GM08714 (cell line): ENCODE data around the gene SAPCD2.
"Not testable (repeated sequence)": the region's sequence is repeated elsewhere in the genome, so short reads cannot be mapped to it uniquely, and the experiment has no call there.

Experiments
- H3K4me3 ChIP-seq: fragments of 200-500 bp; sonication (Bioruptor generic); 2 replicates; pipeline ENCODE4 v1.5.1; 2014; ENCODE audit warnings: mild to moderate bottlenecking, low read length, inconsistent platforms
- ZNF274 ChIP-seq: IDR thresholded peaks from 2 replicates; pipeline ENCODE4 v1.6.1; 2012; ENCODE audit warnings: mild to moderate bottlenecking, low read depth, low read length

SAPCD2 gene

DNA sequence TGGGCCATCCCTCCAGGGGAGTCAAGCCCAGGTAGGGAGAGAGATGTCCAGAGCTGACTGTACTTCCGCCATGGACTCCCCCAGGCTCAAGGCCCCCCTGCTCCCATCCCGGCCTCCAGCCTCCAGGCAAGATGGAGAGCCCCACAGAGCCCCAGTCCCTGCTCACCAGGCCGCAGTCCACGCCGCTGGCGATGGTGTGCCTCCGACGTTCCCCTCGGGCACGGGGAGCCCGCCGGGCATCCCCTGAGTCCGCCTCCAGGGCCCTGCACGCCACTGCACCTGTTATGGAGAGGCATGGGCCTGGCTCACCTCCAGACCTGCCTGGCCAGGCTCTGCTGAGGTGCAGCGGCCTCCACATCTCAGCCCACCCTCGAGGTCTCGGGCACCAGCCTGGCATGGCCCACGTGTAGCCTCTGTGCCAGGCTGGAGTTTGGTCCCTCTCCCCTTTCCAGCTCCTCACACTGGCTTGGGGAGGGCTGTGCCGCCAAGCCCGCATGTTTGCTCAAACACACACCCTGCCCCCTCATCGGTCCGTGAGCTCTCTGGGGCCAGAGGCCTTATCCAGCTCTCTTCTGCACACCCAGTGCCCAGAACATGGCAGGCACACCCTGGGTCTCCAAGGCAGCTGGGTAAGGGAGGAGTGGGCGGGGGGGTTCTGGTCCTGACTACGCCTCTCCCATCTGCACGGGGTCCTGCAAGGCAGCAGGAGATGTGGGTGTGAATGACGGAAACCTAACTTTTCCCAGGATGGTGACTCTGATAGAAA is 4.1 kb downstream of the SAPCD2 start:
- H3K4me3 ChIP-seq, result no peak overlapping the region
- TF ChIP-seq ZNF274, result no peak

DNA sequence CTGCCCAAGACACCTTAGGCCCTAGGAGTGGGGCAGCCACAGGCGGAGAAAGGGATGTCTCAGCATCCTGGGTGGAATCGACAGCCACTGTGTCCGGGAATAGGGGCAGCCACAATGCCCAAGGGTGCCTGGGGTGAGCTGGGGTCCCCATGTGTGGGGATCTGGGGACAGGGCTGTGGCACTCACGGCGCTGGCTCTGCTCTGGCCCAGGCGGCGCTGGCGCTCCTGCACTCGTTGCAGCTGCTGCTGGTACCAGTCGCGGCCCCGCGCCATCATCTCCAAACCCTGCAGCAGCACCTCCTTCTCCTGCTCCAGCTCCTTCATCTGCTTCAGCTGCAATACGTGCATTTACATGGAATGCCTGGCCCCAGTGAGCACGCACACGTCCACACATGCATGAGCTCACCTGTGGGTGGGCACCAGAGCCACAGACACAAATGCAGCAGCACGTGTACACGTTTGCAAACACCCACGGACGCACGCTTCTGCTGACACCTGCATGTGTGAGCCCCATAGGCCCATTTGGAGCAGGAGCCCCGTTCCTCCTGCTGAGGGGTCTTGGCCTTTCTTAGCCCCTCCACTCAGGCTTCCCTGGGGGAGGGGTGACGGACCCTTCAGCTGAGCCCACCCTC is 4.9 kb downstream of the SAPCD2 start:
- no peak overlapping the region for H3K4me3 ChIP-seq
- no peak for TF ChIP-seq ZNF274

DNA sequence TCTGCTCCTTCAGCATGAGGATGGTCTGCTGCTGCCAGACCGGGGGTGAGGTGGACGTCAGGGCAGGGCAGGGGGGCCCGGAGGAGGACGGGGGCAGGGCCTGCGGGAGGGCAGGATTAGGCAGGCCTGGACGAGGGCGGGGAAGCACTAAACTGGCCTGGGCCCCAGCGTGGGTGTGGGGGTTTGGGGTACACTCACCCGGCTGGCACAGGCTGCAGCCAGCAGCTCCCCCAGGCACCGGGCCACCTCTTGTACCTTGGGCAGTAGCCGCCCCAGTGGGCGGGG is 5.5 kb downstream of the SAPCD2 start:
- H3K4me3 ChIP-seq, result no peak overlapping the region
- TF ChIP-seq ZNF274, result no peak

DNA sequence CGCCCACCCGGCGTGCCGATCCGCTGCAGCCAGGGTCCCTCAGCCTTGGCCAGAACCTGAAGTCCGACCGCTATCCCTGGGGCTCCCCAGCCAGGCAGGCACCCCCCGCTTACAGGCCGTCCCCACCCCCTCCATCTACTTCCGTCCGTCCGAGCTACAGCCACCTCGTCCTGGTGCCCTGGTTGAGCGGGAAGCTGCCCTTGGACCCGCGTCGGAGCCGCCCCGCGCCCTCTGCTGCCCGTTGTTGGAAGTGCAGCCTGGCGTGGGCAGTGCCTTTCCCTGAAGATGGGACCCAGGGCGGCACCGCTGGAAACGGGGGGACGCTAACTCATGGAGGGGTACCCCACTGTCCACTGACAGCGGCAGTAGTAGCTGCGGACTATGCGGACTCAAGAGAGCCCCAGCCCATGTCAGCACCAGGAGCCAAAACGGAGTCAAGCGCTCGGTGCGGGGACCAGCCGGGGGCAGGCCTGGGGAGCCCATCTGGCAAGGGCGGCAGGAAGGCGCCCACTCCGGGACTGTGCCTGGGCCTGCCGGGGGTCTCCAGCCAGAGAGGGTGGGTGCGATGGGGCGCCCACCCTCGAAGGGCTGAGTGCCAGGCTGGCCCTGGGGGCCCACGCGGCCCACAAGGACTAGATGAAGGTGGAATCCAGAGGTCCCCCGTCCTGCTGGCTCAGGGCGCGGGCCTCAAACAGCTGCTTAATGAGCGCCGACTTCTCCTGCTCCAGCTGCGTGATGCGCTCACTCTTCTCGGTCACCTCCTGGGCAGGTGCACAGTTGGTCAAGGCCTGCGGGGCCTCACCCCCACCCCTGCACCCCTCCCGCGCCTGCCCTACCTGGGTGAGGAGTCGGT is 6.1 kb downstream of the SAPCD2 start:
- no peak for TF ChIP-seq ZNF274
- H3K4me3 ChIP-seq, result no peak overlapping the region

DNA sequence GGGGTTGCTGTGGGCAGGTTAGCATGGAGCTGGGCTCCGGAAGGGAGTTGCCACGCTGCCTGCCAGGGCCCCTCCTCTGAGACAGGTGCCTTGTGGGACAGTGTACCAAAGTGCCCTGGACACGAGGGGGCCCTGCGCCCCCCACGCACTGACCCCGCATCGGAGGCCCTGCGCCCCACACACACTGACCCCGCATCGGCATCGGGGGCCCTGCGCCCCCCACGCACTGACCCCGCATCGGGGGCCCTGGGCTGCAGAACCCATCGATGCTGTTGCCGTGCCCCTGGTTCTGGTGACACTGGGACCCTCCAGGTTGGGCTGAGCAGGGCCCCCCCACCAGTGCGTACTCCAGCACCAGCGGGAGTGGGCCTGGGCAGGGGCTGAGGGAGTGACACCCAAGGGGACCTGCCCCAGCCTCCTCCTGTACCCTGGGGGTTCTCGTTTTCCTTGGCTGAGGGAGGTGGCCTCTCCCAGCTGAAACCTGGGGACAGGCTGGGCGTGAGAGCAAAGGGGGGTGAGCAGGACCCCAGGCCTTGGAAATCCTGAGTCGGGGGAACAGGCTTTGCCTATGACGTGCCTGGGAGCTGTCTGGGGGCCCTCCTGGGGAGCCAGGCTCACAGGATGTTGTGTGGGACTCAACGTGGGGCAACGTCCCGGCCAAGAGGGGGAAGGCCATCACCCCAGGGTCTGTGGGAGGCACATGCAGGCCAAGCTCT is 6.9 kb downstream of the SAPCD2 start:
- no peak for TF ChIP-seq ZNF274
- no peak overlapping the region for H3K4me3 ChIP-seq

DNA sequence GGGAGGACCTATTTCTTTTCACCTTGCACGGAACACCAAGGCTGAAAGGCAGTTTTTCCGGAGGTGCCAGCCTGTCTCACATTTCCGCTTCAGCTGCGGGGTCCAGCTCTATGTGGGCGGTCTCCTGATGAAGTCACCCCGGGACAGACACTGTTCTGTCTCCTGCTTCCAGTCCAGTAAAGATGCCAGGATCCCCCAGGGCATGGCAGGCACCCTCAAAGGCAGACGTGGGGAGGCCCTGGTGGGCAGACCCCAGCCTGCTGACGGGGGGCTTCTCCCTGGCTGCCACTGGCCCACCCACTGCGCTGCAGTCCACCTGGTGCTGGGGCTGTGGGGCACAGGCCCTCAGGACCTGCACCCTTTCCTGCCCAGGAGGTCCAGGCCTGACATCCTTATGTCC is 7.6 kb downstream of the SAPCD2 start:
- H3K4me3 ChIP-seq, result not testable (repeated sequence)

DNA sequence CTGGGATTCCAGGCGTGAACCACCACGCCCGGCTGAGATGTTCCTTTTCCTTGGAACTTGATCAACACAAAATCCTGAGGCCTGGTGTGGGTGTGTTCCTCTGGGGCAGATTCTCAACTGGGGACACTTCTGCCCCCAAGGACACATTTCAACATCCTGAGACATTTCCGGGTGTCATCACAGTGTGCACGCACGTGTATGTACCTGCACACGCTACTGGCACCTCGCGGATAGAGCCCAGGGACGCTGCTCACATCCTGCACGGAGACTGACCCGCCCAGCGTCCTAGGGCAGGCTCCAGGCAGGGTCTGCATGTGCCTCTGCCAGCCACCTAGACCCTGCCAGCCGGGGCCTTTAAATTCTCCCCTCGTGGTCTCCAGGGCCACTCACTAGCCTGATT is 8.0 kb downstream of the SAPCD2 start:
- no peak for TF ChIP-seq ZNF274
- no peak overlapping the region for H3K4me3 ChIP-seq

DNA sequence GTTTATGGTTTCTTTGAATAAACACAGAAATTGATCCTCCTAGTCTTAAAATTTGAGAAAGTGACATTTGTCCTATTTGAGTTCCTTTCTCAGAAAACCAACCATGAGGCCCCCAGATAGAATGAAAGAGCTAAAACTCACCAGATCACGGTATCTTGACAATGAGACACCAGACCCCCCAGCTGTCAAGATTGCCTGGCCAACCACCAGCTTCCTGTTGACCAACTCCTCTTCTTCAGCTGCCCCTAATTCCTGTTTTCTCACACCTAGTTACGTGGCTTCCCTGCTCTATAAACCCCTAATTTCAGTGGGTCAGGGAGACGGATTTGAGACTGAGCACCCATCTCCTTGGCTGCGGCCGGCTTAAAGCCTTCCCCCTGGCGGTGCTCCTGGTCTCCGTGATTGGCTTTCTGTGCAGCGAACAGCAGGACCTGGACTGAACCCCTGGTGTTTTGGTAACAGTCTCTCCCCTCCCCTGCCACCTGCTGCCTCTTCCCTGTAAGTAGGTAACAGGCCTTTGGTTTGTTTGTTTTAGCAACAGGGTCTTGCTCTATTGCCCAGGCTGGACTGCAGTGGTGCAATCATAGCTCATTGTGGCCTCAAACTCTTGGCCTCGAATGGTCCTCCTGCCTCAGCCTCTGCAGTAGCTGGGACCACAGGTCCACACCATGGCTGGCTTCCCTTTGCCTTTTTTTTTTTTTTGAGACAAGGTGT is 11.7 kb downstream of the SAPCD2 start:
- no peak for TF ChIP-seq ZNF274
- H3K4me3 ChIP-seq, result no peak overlapping the region

DNA sequence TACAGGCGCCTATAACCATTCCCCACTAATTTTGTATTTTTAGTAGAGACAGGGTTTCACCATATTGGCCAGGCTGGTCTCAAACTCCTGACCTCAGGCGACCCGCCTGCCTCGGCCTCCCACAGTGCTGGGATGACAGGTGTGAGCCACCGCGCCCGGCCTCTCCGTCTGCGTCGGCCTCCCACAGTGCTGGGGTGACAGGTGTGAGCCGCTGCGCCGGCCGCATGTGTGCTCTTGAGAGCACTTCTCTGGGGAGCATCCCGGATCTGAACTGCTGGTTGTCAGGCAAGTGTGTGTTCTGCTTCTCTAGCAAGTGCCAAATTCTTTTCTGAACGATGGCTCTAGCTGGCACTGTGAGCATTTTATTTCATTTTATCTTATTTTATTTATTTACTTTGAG is 12.8 kb downstream of the SAPCD2 start:
- no peak overlapping the region for H3K4me3 ChIP-seq
- TF ChIP-seq ZNF274, result no peak

DNA sequence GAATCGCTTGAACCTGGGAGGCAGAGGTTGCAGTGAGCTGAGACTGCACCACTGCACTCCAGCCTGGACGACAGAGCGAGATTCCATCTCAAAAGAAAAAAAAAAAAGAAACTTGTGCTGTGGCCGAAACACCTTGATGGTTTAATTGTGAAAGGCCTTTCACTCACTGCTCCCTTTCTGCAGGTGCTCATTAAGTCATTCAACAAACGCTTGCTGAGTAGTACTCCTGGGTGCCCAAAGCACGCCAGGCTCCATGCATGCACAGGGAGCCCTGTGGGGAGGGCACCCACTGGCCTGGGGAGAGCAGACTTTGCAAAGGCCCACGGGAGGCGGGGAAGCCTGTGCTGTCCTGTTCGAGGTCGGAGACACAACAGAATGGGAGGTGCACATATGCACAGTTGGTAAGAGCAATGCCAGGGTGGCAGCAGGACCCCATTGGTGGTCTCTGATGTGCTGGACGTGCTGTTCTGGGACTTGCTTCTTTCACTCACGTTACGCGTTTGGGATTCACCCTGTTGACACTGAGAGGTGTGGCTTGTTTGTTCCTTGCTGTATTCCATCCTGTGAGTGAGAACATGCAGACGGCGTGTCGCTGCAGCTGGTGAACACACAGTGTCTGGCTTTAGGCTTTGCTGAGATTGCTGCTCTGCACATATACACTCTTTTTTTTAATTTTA is 13.5 kb downstream of the SAPCD2 start:
- no peak for TF ChIP-seq ZNF274
- H3K4me3 ChIP-seq, result no peak overlapping the region

DNA sequence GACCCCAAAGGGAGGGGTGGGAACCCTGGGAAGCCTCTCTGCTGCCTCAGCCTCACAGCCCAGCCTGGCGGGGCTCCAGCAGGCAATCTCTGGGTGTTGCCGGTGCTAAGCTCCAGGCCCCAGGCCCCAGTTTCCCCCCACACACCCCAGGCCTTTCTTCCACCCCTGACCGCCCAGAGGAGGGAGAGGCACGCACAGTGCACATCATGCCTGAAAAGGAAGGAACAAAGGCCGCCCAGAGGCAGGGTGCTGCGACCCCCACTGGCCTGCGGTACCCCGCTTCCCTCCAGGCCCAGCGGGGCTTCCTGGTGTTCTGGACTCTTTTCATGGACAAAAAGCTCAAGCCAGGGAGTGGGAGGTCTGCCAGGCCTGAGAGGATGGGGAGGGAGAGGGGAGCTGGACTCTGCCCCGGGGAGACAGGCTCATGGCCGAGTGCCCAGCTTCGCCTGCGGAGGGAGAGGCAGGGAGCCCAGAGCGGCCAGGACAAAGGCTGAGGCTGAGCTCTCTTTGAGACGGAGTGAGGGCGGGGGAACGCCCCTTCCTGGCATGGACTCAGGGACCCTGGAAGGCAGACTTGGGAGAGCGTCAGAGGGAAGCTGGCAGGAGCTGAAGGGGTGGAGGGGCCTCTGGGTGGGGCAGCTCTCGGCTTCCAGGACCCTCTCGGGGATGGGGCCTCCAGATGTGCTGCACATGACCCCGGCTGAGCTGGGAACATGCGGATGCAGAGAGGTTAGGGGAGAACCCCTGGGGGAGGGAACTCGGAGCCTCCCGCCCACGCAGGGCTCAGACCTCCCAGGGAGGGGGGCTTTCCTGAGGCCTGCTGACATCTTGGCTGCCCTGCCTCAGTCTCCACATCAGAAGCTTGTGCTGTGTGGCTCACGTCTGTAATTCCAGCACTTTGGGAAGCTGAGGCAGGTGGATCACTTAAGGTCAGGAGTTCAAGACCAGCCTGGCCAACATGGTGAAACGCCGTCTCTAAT is 14.7 kb downstream of the SAPCD2 start:
- TF ChIP-seq ZNF274, result no peak
- H3K4me3 ChIP-seq, result no peak overlapping the region

DNA sequence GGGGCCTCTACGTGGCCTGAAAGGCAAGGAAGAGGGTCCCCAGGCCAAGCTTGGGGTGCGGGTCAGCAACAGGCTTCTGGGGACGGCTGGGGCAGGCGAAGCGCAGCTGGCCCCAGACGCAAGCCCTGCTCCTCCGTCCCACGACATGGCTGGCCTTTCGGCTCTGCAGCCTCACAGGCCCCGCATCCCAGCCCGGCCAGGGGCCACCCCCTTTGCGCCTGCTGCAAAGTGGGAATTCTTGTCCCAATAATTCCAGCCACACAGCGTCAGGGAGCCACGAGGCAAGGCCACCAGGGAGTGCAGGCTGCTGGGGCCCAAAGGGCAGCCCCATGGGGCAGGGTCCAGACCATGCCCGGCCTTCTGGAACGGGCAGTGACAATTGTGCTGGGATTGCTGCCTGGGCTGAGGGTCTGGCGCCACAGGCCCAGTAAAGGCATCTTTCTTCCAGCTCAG is 15.4 kb downstream of the SAPCD2 start:
- H3K4me3 ChIP-seq, result no peak overlapping the region
- TF ChIP-seq ZNF274, result no peak
